ENCODE measurements around the gene DGLUCY. TPM values are rescaled to one million over a fixed set of nuclear protein-coding genes. Genes with fewer than 3 reads are reported as not detected.

Gene DGLUCY
- total RNA-seq, 1 donor, result 45.6 TPM

GRCh38 chr14:91211017-91211416, 97.1 kb downstream of the DGLUCY start:
- Histone ChIP-seq H2AFZ (ENCODE audit: low read length) (no peak overlapping the region), H3K9me3 (ENCODE audit: low read depth, low read length) (no peaks in the 10 kb centered on the region), H3K36me3 (ENCODE audit: insufficient read depth, low read length) (peaks cover 12% of the 10 kb centered on the region), H3K4me1 (ENCODE audit: insufficient read depth, low read length) (no peaks in the 10 kb centered on the region), H3K4me3 (ENCODE audit: insufficient read depth, low read length) (no peak overlapping the region), H3K27ac (ENCODE audit: low read depth, low read length) (no peak overlapping the region), H3K79me2 (ENCODE audit: insufficient read depth, low read length) (no peaks in the 10 kb centered on the region), H4K20me1 (ENCODE audit: insufficient read depth, low read length) (no peaks in the 10 kb centered on the region), H3K27me3 (ENCODE audit: insufficient read depth, low read length) (no peaks in the 10 kb centered on the region), H3K4me2 (ENCODE audit: insufficient read depth, low read length) (no peak overlapping the region)
- DNase-seq (ENCODE audit: insufficient read length, low spot score, missing footprints), result no peak
- TF ChIP-seq, protein P1, sequence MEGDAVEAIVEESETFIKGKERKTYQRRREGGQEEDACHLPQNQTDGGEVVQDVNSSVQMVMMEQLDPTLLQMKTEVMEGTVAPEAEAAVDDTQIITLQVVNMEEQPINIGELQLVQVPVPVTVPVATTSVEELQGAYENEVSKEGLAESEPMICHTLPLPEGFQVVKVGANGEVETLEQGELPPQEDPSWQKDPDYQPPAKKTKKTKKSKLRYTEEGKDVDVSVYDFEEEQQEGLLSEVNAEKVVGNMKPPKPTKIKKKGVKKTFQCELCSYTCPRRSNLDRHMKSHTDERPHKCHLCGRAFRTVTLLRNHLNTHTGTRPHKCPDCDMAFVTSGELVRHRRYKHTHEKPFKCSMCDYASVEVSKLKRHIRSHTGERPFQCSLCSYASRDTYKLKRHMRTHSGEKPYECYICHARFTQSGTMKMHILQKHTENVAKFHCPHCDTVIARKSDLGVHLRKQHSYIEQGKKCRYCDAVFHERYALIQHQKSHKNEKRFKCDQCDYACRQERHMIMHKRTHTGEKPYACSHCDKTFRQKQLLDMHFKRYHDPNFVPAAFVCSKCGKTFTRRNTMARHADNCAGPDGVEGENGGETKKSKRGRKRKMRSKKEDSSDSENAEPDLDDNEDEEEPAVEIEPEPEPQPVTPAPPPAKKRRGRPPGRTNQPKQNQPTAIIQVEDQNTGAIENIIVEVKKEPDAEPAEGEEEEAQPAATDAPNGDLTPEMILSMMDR (IDR thresholded peaks at IDR 0.05; ENCODE audit: extremely low read depth, low read depth, low read length), result no peak

DNA sequence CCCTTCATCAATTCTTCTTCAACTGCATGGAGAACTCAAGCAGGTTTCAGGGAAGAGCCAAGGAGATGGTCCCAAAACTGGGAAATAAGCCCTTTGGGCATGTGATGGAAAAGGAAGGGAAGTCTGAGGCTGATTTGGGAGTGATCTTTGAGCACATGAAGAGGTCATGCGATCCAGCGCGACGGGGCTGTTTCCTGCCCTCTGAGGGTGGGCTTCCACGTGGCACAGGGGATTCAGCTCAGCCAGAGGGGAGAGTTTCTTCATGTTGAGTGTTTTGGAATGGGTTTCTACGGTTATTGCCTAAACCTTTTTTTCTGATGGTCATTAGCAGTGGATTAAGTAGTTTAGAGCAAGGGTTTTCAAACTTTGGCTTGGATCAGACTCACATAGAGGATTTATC, 100.4 kb downstream of the DGLUCY start:
- Histone ChIP-seq H3K4me1 (ENCODE audit: insufficient read depth, low read length) (no peaks in the 10 kb centered on the region), H3K4me3 (ENCODE audit: insufficient read depth, low read length) (no peak overlapping the region), H4K20me1 (ENCODE audit: insufficient read depth, low read length) (no peaks in the 10 kb centered on the region), H3K27me3 (ENCODE audit: insufficient read depth, low read length) (no peaks in the 10 kb centered on the region), H3K4me2 (ENCODE audit: insufficient read depth, low read length) (no peak overlapping the region), H3K79me2 (ENCODE audit: insufficient read depth, low read length) (no peaks in the 10 kb centered on the region), H3K9me3 (ENCODE audit: low read depth, low read length) (no peaks in the 10 kb centered on the region), H2AFZ (ENCODE audit: low read length) (no peak overlapping the region), H3K27ac (ENCODE audit: low read depth, low read length) (no peak overlapping the region), H3K36me3 (ENCODE audit: insufficient read depth, low read length) (peaks cover 10% of the 10 kb centered on the region)
- no peak for DNase-seq (ENCODE audit: insufficient read length, low spot score, missing footprints)
- TF ChIP-seq, protein P1 (IDR thresholded peaks at IDR 0.05; ENCODE audit: extremely low read depth, low read depth, low read length), result no peak

DNA sequence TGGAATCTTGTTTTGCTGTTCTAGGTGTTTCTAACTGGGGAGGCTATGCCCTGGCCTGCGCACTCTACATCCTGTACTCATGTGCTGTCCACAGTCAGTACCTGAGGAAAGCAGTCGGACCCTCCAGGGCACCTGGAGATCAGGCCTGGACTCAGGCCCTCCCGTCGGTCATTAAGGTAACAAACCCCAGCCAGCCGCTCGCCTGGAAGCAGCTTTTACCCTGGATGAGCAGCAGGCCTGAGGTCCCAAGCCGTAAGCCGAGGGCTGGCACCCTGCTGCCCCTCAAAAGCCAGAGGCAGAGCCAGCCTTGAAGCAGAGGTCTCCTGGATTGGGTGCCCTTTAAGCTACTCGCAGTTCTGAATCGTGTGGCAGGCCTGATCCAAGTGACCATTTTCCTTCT, 101.5 kb downstream of the DGLUCY start:
- H2AFZ ChIP-seq (ENCODE audit: low read length), result no peak overlapping the region
- no peaks in the 10 kb centered on the region for H3K4me1 ChIP-seq (ENCODE audit: insufficient read depth, low read length)
- H3K79me2 ChIP-seq (ENCODE audit: insufficient read depth, low read length), result no peaks in the 10 kb centered on the region
- H3K27ac ChIP-seq (ENCODE audit: low read depth, low read length), result no peak overlapping the region
- H3K9me3 ChIP-seq (ENCODE audit: low read depth, low read length), result no peaks in the 10 kb centered on the region
- DNase-seq (ENCODE audit: insufficient read length, low spot score, missing footprints), result no peak
- no peak overlapping the region for H3K4me2 ChIP-seq (ENCODE audit: insufficient read depth, low read length)
- peaks cover 10% of the 10 kb centered on the region for H3K36me3 ChIP-seq (ENCODE audit: insufficient read depth, low read length)
- H3K4me3 ChIP-seq (ENCODE audit: insufficient read depth, low read length), result no peak overlapping the region
- TF ChIP-seq, protein P1 (IDR thresholded peaks at IDR 0.05; ENCODE audit: extremely low read depth, low read depth, low read length), result no peak
- no peaks in the 10 kb centered on the region for H4K20me1 ChIP-seq (ENCODE audit: insufficient read depth, low read length)
- H3K27me3 ChIP-seq (ENCODE audit: insufficient read depth, low read length), result no peaks in the 10 kb centered on the region

- Histone ChIP-seq H3K27me3 (ENCODE audit: insufficient read depth, low read length) (no peaks in the 10 kb centered on the region), H4K20me1 (ENCODE audit: insufficient read depth, low read length) (no peaks in the 10 kb centered on the region), H3K4me1 (ENCODE audit: insufficient read depth, low read length) (no peaks in the 10 kb centered on the region), H3K9me3 (ENCODE audit: low read depth, low read length) (no peaks in the 10 kb centered on the region), H3K4me2 (ENCODE audit: insufficient read depth, low read length) (no peak overlapping the region), H3K79me2 (ENCODE audit: insufficient read depth, low read length) (no peaks in the 10 kb centered on the region), H3K4me3 (ENCODE audit: insufficient read depth, low read length) (no peak overlapping the region), H3K27ac (ENCODE audit: low read depth, low read length) (no peak overlapping the region), H3K36me3 (ENCODE audit: insufficient read depth, low read length) (peaks cover 10% of the 10 kb centered on the region), H2AFZ (ENCODE audit: low read length) (no peak overlapping the region)
- DNase-seq (ENCODE audit: insufficient read length, low spot score, missing footprints), result no peak
- TF ChIP-seq, protein P1 (IDR thresholded peaks at IDR 0.05; ENCODE audit: extremely low read depth, low read depth, low read length), result no peak
These were observed 102.9 kb downstream of the DGLUCY start for GRCh38 chr14:91216731-91217226.

Data from osteoblast (primary cell).